Neuronal stem cell (in vitro differentiated cells): ENCODE data around the gene MYOC.

Experiments used
- DNase-seq: peaks from one replicate; pipeline ENCODE4 v3.0.0-alpha.2; 2013; ENCODE audit warnings: low spot score
- H2AFZ ChIP-seq: one replicate; pipeline ENCODE4 v1.6.1; 2013; ENCODE audit warnings: mild to moderate bottlenecking, low read length, inconsistent platforms
- H2AK5ac ChIP-seq: 2 replicates; pipeline ENCODE4 v1.6.1; 2013; ENCODE audit warnings: low read depth, mild to moderate bottlenecking, inconsistent platforms, low read length, moderate library complexity, mixed read lengths
- H2BK120ac ChIP-seq: 2 replicates; pipeline ENCODE4 v1.6.1; 2013; ENCODE audit warnings: low read depth, mild to moderate bottlenecking, inconsistent platforms, low read length, moderate library complexity, mixed read lengths
- H2BK12ac ChIP-seq: one replicate; pipeline ENCODE4 v1.6.1; 2013; ENCODE audit warnings: low read length, inconsistent platforms
- H2BK15ac ChIP-seq: 2 replicates; pipeline ENCODE4 v1.6.1; 2013; ENCODE audit warnings: mild to moderate bottlenecking, low read length, inconsistent platforms, mixed read lengths
- H2BK5ac ChIP-seq: one replicate; pipeline ENCODE4 v1.6.1; 2013; ENCODE audit warnings: inconsistent platforms, mild to moderate bottlenecking, low read length, moderate library complexity
- H3K14ac ChIP-seq: one replicate; pipeline ENCODE4 v1.6.1; 2013; ENCODE audit warnings: low read length, inconsistent platforms
- H3K18ac ChIP-seq: 2 replicates; pipeline ENCODE4 v1.6.1; 2013; ENCODE audit warnings: low read length, inconsistent platforms
- H3K23ac ChIP-seq: 2 replicates; pipeline ENCODE4 v1.6.1; 2013; ENCODE audit warnings: low read depth, mild to moderate bottlenecking, mixed read lengths, low read length, inconsistent platforms; ENCODE audit not compliant: poor library complexity
- H3K27ac ChIP-seq: replicated peaks from 3 replicates; pipeline ENCODE4 v1.5.1; 2013; ENCODE audit warnings: low read length, inconsistent platforms
- H3K27me3 ChIP-seq, 3 experiments: 2 replicates each; pipeline ENCODE4 v1.6.1; 2013; ENCODE audit warnings: low read length in 3 of 3, mild to moderate bottlenecking in 2 of 3, inconsistent platforms in 1 of 3, low read depth in 1 of 3, mixed read lengths in 1 of 3, moderate library complexity in 1 of 3; ENCODE audit not compliant: control insufficient read depth in 3 of 3, insufficient read depth in 3 of 3
- H3K36me3 ChIP-seq, 2 donors: replicated peaks in 1 of 2; 2 replicates each; pipeline ENCODE4 v1.6.1; 2013; ENCODE audit warnings: low read length in 2 of 2; ENCODE audit not compliant: control insufficient read depth in 2 of 2, insufficient read depth in 2 of 2
- H3K4ac ChIP-seq: 2 replicates; pipeline ENCODE4 v1.6.1; 2013; ENCODE audit warnings: inconsistent platforms, mild to moderate bottlenecking, low read length, moderate library complexity
- H3K4me1 ChIP-seq, 2 donors: 1 replicate in 1 of 2; 2 replicates in 1 of 2; pipeline ENCODE4 v1.6.1; 2013; ENCODE audit warnings: low read length in 2 of 2, low read depth in 1 of 2; ENCODE audit not compliant: control insufficient read depth in 2 of 2, insufficient read depth in 1 of 2
- H3K4me2 ChIP-seq: one replicate; pipeline ENCODE4 v1.6.1; 2013; ENCODE audit warnings: mild to moderate bottlenecking, low read length, inconsistent platforms; ENCODE audit not compliant: insufficient read depth, poor library complexity, severe bottlenecking
- H3K4me3 ChIP-seq, 2 donors: 2 replicates each; pipeline ENCODE4 v1.5.1; 2013; ENCODE audit warnings: low read length in 2 of 2, mild to moderate bottlenecking in 2 of 2, inconsistent platforms in 1 of 2, moderate library complexity in 1 of 2
- H3K79me1 ChIP-seq: one replicate; pipeline ENCODE4 v1.6.1; 2013; ENCODE audit warnings: low read depth, mild to moderate bottlenecking, inconsistent platforms, low read length, moderate library complexity
- H3K9ac ChIP-seq: one replicate; pipeline ENCODE4 v1.6.1; 2013; ENCODE audit warnings: mild to moderate bottlenecking, low read depth, low read length, inconsistent platforms; ENCODE audit not compliant: poor library complexity
- H3K9me3 ChIP-seq, 2 donors: replicated peaks in 1 of 2; 2 replicates each; pipeline versions ENCODE3 to v1.6.1; 2013; ENCODE audit warnings: low read length in 2 of 2, mild to moderate bottlenecking in 2 of 2, inconsistent platforms in 1 of 2, low read depth in 1 of 2, mixed read lengths in 1 of 2, moderate library complexity in 1 of 2; ENCODE audit not compliant: control insufficient read depth in 2 of 2, insufficient read depth in 1 of 2
- H4K8ac ChIP-seq: one replicate; pipeline ENCODE4 v1.6.1; 2013; ENCODE audit warnings: low read depth, mild to moderate bottlenecking, inconsistent platforms, low read length, moderate library complexity
- H4K91ac ChIP-seq: one replicate; pipeline ENCODE4 v1.6.1; 2013; ENCODE audit warnings: low read length, low read depth, mild to moderate bottlenecking, inconsistent platforms; ENCODE audit not compliant: poor library complexity
- WGBS, 2 donors: extraction: QIAGEN DNeasy Blood & Tissue Kit; methylation state at CpG; one replicate each; pipeline ENCODE4 v1.1.7; 2013; ENCODE audit warnings: missing lambda C conversion rate in 2 of 2, mixed read lengths in 1 of 2; ENCODE audit not compliant: insufficient read length in 2 of 2, insufficient replicate concordance in 1 of 2; ENCODE audit errors: extremely low coverage in 2 of 2; 5-methylcytosine and 5-hydroxymethylcytosine counted together

Gene MYOC

DNA sequence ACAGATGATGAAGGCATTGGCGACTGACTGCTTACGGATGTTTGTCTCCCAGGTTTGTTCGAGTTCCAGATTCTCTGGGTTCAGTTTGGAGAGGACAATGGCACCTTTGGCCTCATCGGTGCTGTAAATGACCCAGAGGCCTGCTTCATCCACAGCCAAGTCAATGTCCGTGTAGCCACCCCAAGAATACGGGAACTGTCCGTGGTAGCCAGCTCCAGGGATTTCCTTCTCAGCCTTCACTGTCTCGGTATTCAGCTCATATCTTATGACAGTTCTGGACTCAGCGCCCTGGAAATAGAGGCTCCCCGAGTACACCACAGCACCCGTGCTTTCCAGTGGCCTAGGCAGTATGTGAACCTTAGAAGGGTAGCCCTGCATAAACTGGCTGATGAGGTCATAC lies 16.3 kb downstream of the MYOC start:
- Histone ChIP-seq H2BK5ac (no peak overlapping the region), H3K14ac (no peak overlapping the region), H3K4me1 (no peaks in the 10 kb centered on the region), H4K91ac (no peak overlapping the region), H3K36me3 (no peaks in the 10 kb centered on the region), H3K9ac (no peak overlapping the region), H4K8ac (no peak overlapping the region), H2BK12ac (no peak overlapping the region), H2BK120ac (no peak overlapping the region), H3K18ac (no peak overlapping the region), H2AK5ac (no peak overlapping the region), H3K4me2 (no peak overlapping the region), H3K4me3 (no peak overlapping the region), H2AFZ (no peak overlapping the region), H3K79me1 (no peaks in the 10 kb centered on the region), H3K27me3 (peaks cover 0 to 8% (median 0%) of the 10 kb centered on the region in 3 experiments), H3K4ac (no peak overlapping the region), H3K9me3 (no peaks in the 10 kb centered on the region), H3K27ac (no peak overlapping the region), H3K23ac (no peak overlapping the region), H2BK15ac (no peak overlapping the region)
- WGBS, 2 donors = no CpG with 5 or more reads among the region's 11 CpGs
- no peak for DNase-seq

DNA sequence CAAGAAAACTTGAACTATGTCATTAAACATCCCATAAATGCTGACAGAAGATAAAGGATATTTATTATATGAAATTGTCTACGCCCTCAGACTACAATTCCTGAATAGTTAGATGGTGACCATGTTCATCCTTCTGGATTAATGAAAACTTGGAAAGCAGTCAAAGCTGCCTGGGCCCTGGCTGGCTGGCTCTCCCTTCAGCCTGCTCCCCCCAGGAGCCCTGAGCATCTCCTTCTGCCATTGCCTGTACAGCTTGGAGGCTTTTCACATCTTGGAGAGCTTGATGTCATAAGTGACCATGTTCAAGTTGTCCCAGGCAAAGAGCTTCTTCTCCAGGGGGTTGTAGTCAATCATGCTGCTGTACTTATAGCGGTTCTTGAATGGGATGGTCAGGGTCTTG lies 16.8 kb downstream of the MYOC start:
- Histone ChIP-seq H3K18ac (no peak overlapping the region), H3K4me1 (no peaks in the 10 kb centered on the region), H2BK5ac (no peak overlapping the region), H2AFZ (no peak overlapping the region), H2BK12ac (no peak overlapping the region), H3K9me3 (no peaks in the 10 kb centered on the region), H3K23ac (no peak overlapping the region), H3K4me2 (no peak overlapping the region), H3K27me3 (peaks cover 0 to 5% (median 0%) of the 10 kb centered on the region in 3 experiments), H2BK15ac (no peak overlapping the region), H2BK120ac (no peak overlapping the region), H3K4me3 (no peak overlapping the region), H2AK5ac (no peak overlapping the region), H3K79me1 (no peaks in the 10 kb centered on the region), H3K14ac (no peak overlapping the region), H4K8ac (no peak overlapping the region), H3K27ac (no peak overlapping the region), H3K36me3 (no peaks in the 10 kb centered on the region), H4K91ac (no peak overlapping the region), H3K9ac (no peak overlapping the region), H3K4ac (no peak overlapping the region)
- no CpG with 5 or more reads among the region's 2 CpGs for WGBS, 2 donors
- no peak for DNase-seq

DNA sequence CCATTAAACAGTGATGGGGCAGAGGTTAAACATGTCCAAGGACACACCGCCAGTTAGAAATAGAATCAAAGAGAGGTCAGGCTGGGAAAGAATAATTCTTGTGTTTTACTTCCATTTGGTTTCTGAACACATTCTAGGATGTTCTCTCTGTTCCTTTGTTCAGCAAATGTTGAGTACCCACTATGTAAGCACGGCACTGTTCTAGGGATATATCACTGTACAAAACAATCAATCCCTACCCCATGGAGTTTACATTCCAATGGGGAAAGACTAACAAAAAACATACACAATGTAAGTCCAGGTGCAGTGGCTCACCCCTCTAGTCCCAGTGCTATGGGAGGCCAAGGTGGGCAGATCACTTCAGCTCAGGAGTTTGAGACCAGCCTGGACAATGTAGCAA lies 24.3 kb downstream of the MYOC start:
- Histone ChIP-seq H3K27ac (no peak overlapping the region), H2AK5ac (no peak overlapping the region), H3K36me3 (no peaks in the 10 kb centered on the region), H4K8ac (peak overlapping the region; percentile 72), H3K4me3 (no peak overlapping the region), H3K79me1 (no peaks in the 10 kb centered on the region), H4K91ac (no peak overlapping the region), H2BK5ac (no peak overlapping the region), H3K27me3 (no peaks in the 10 kb centered on the region), H3K4me2 (no peak overlapping the region), H3K4me1 (no peaks in the 10 kb centered on the region), H3K4ac (no peak overlapping the region), H3K18ac (no peak overlapping the region), H2BK120ac (no peak overlapping the region), H2BK12ac (no peak overlapping the region), H3K14ac (no peak overlapping the region), H3K9ac (no peak overlapping the region), H3K23ac (no peak overlapping the region), H2BK15ac (no peak overlapping the region), H3K9me3 (peaks cover 0 to 1% of the 10 kb centered on the region in 2 donors), H2AFZ (no peak overlapping the region)
- no peak for DNase-seq
- no CpG with 5 or more reads among the region's 2 CpGs for WGBS, 2 donors

DNA sequence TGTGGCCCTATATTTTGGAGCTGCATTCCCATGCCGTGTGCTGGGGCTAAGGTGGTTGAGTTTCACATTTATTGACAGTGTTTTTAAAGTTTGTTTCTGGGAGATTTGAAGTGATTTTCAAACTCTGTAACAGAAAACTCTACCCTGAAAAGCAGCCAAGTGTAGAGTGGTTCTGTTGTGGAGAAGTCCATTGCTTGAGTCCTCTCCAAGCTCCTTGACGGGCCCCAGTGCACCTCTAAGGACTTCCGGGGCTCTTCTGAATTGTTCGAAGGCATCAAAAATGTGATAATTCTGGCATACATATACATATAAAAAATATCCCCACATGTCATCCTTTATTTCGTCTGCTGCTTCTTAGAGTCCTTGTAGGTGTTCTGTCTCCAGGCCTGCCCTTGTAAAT lies 25.5 kb downstream of the MYOC start:
- no peak overlapping the region for H3K18ac ChIP-seq
- H2BK120ac ChIP-seq = no peak overlapping the region
- DNase-seq = no peak
- whole genome bisulfite sequencing, 2 donors = no CpG with 5 or more reads among the region's 5 CpGs
- no peaks in the 10 kb centered on the region for H3K4me1 ChIP-seq
- H3K14ac ChIP-seq = no peak overlapping the region
- no peaks in the 10 kb centered on the region for H3K79me1 ChIP-seq
- no peak overlapping the region for H3K4ac ChIP-seq
- H2BK5ac ChIP-seq = no peak overlapping the region
- H3K23ac ChIP-seq = no peak overlapping the region
- H3K9me3 ChIP-seq = peaks cover 0 to 1% of the 10 kb centered on the region in 2 donors
- H2BK12ac ChIP-seq = no peak overlapping the region
- no peak overlapping the region for H3K4me3 ChIP-seq
- H2BK15ac ChIP-seq = no peak overlapping the region
- no peaks in the 10 kb centered on the region for H3K27me3 ChIP-seq
- H3K9ac ChIP-seq = no peak overlapping the region
- no peaks in the 10 kb centered on the region for H3K36me3 ChIP-seq
- H2AK5ac ChIP-seq = no peak overlapping the region
- no peak overlapping the region for H3K27ac ChIP-seq
- H4K8ac ChIP-seq = no peak overlapping the region
- H3K4me2 ChIP-seq = no peak overlapping the region
- no peak overlapping the region for H2AFZ ChIP-seq
- no peak overlapping the region for H4K91ac ChIP-seq
